Activated T-cell treated with anti-CD3 and anti-CD28 coated beads, Interleukin-2, amount 50 U/mL, for 48 hours (primary cell): Measurements from ENCODE around the gene FANCG.

Experiments used
- DNase-seq, 2 experiments: peaks; one replicate each; pipeline ENCODE4 v3.0.0-alpha.2; 2020

Gene FANCG

GRCh38 chr9:35079426-35080341 is at the start of gene FANCG:
Gene FANCG (minus strand): TSS chr9:35079942. CDS start chr9:35079524, 418 bp downstream.
- peak; percentile 89 to 92 for DNase-seq

GRCh38 chr9:35116898-35117551 is 37.3 kb upstream of the FANCG start:
- DNase-seq, result peak; percentile 84 to 87

GRCh38 chr9:35116539-35116897 is 36.8 kb upstream of the FANCG start:
- DNase-seq, result no peak

- peak; percentile 94 to 95 for DNase-seq
Measured at GRCh38 chr9:35115680-35116538, 36.2 kb upstream of the FANCG start, which contains the start of gene ATOSB. Gene ATOSB (minus strand): TSS chr9:35115862. CDS start chr9:35108274, 7,588 bp downstream.

GRCh38 chr9:35114840-35115628 is 35.3 kb upstream of the FANCG start:
- peak; percentile 49 to 59 for DNase-seq

GRCh38 chr9:35114113-35114839 is 34.5 kb upstream of the FANCG start:
- DNase-seq, result peak; percentile 72 to 76

- peak in 1 of 2 experiments; percentile 26 for DNase-seq
Measured at GRCh38 chr9:35112257-35113020, 32.7 kb upstream of the FANCG start.

- peak; percentile 95 to 97 for DNase-seq
Measured at GRCh38 chr9:35111001-35111933, 31.5 kb upstream of the FANCG start.

- peak in 1 of 2 experiments; percentile 22 for DNase-seq
Measured at GRCh38 chr9:35110327-35110761, 30.6 kb upstream of the FANCG start.

- DNase-seq, result peak in 1 of 2 experiments; percentile 11
Measured at GRCh38 chr9:35108946-35109575, 29.3 kb upstream of the FANCG start.

GRCh38 chr9:35108461-35108860 is 28.7 kb upstream of the FANCG start:
- DNase-seq, result no peak

- DNase-seq, result peak in 1 of 2 experiments; percentile 13
Measured at GRCh38 chr9:35107297-35108290, 27.9 kb upstream of the FANCG start.

- DNase-seq, result no peak
Measured at GRCh38 chr9:35106343-35106730, 26.6 kb upstream of the FANCG start.

- no peak for DNase-seq
Measured at GRCh38 chr9:35105571-35106342, 26.0 kb upstream of the FANCG start.

- DNase-seq, result no peak
Measured at GRCh38 chr9:35105126-35105525, 25.4 kb upstream of the FANCG start.

GRCh38 chr9:35104586-35104985 is 24.8 kb upstream of the FANCG start:
- DNase-seq, result no peak
